Measurements from ENCODE around the gene RBM14. TPM values are rescaled to one million over a fixed set of nuclear protein-coding genes. Genes with fewer than 3 reads are reported as not detected.

RBM14 gene
- polyA plus RNA-seq, 3 donors = 21.9 to 46.7 (median 42.6) TPM

- no peak for DNase-seq
- no peak overlapping the region for H3K4me3 ChIP-seq (replicated peaks in 1 of 3; ENCODE audit: low read depth in 2 of 3, low read length in 3 of 3)
- no peak for TF ChIP-seq CTCF (IDR thresholded peaks at IDR 0.05)
- H3K4me2 ChIP-seq (replicated peaks; ENCODE audit: extremely low read depth, low read length, poor library complexity, severe bottlenecking) = no peak overlapping the region
- Mint-ChIP-seq H3K4me1 (peaks cover 34% of the 10 kb centered on the region), H3K27me3 (ENCODE audit: low read depth in 3 of 3) (peaks cover 0 to 1% (median 0%) of the 10 kb centered on the region in 3 donors), H3K27ac (peak overlapping the region in 2 of 7 donors; percentile 13 to 71), H3K4me3 (no peak overlapping the region), H3K36me3 (peaks cover 23 to 45% of the 10 kb centered on the region in 2 donors), H3K9me3 (no peaks in the 10 kb centered on the region)
- H3K79me2 ChIP-seq (ENCODE audit: insufficient read depth, low read length) = peaks cover 4% of the 10 kb centered on the region
- WGBS (ENCODE audit: insufficient coverage) = 96% methylated on average over 3 of the region's 6 CpGs
- H3K9me3 ChIP-seq (replicated peaks in 1 of 2; ENCODE audit: control insufficient read depth in 1 of 2, insufficient read depth in 1 of 2, low read length in 2 of 2) = no peaks in the 10 kb centered on the region
- H3K27me3 ChIP-seq (ENCODE audit: control insufficient read depth in 2 of 2, insufficient read depth in 2 of 2, low read length in 2 of 2) = no peaks in the 10 kb centered on the region
- no peak overlapping the region for H3K27ac ChIP-seq (ENCODE audit: low read depth in 1 of 2, low read length in 2 of 2)
- H3K4me1 ChIP-seq (ENCODE audit: control insufficient read depth in 1 of 2, insufficient read depth in 2 of 2, low read length in 2 of 2) = peaks cover 21 to 38% of the 10 kb centered on the region in 2 donors
- H3K9ac ChIP-seq (ENCODE audit: insufficient read depth, low read length, poor library complexity, severe bottlenecking) = no peak overlapping the region
- no peak overlapping the region for H2AFZ ChIP-seq (ENCODE audit: insufficient read depth, low read depth, low read length, poor library complexity, severe bottlenecking)
- peaks cover 18 to 27% of the 10 kb centered on the region in 2 donors for H3K36me3 ChIP-seq (replicated peaks in 1 of 2; ENCODE audit: control insufficient read depth in 1 of 2, insufficient read depth in 2 of 2, low read length in 2 of 2)
- intact Hi-C loops (cut with micrococcal nuclease) = no loop called here
- H4K20me1 ChIP-seq (ENCODE audit: insufficient read depth, low read length) = no peaks in the 10 kb centered on the region
Measured at GRCh38 chr11:66598993-66599392, 17.4 kb upstream of the RBM14 start.

- H3K4me1 ChIP-seq (ENCODE audit: control insufficient read depth in 1 of 2, insufficient read depth in 2 of 2, low read length in 2 of 2) = peaks cover 21 to 29% of the 10 kb centered on the region in 2 donors
- no peaks in the 10 kb centered on the region for H3K9me3 Mint-ChIP-seq
- peak overlapping the region; percentile 5 to 17 for H3K27ac ChIP-seq (ENCODE audit: low read depth in 1 of 2, low read length in 2 of 2)
- H3K4me2 ChIP-seq (replicated peaks; ENCODE audit: extremely low read depth, low read length, poor library complexity, severe bottlenecking) = no peak overlapping the region
- H3K27ac Mint-ChIP-seq = peak overlapping the region in 4 of 7 donors; percentile 33 to 83 (median 48)
- H3K36me3 Mint-ChIP-seq = peaks cover 33 to 51% of the 10 kb centered on the region in 2 donors
- H3K4me3 ChIP-seq (replicated peaks in 1 of 3; ENCODE audit: low read depth in 2 of 3, low read length in 3 of 3) = no peak overlapping the region
- no peaks in the 10 kb centered on the region for H3K9me3 ChIP-seq (replicated peaks in 1 of 2; ENCODE audit: control insufficient read depth in 1 of 2, insufficient read depth in 1 of 2, low read length in 2 of 2)
- no peaks in the 10 kb centered on the region for H3K79me2 ChIP-seq (ENCODE audit: insufficient read depth, low read length)
- WGBS (ENCODE audit: insufficient coverage) = 67% methylated on average over 1 of the region's 2 CpGs
- intact Hi-C loops (cut with micrococcal nuclease) = no loop called here
- H3K4me1 Mint-ChIP-seq = peaks cover 27% of the 10 kb centered on the region
- H3K4me3 Mint-ChIP-seq = no peak overlapping the region
- TF ChIP-seq CTCF (IDR thresholded peaks at IDR 0.05) = no peak
- peaks cover 0 to 1% (median 0%) of the 10 kb centered on the region in 3 donors for H3K27me3 Mint-ChIP-seq (ENCODE audit: low read depth in 3 of 3)
- no peak for DNase-seq
- H3K27me3 ChIP-seq (ENCODE audit: control insufficient read depth in 2 of 2, insufficient read depth in 2 of 2, low read length in 2 of 2) = no peaks in the 10 kb centered on the region
- no peak overlapping the region for H3K9ac ChIP-seq (ENCODE audit: insufficient read depth, low read length, poor library complexity, severe bottlenecking)
- no peaks in the 10 kb centered on the region for H4K20me1 ChIP-seq (ENCODE audit: insufficient read depth, low read length)
- no peak overlapping the region for H2AFZ ChIP-seq (ENCODE audit: insufficient read depth, low read depth, low read length, poor library complexity, severe bottlenecking)
- H3K36me3 ChIP-seq (replicated peaks in 1 of 2; ENCODE audit: control insufficient read depth in 1 of 2, insufficient read depth in 2 of 2, low read length in 2 of 2) = peaks cover 26 to 39% of the 10 kb centered on the region in 2 donors
Measured at GRCh38 chr11:66600219-66600618, 16.2 kb upstream of the RBM14 start.

All from CD14-positive monocyte (primary cell).